HEK293T (cell line): Measurements from ENCODE around the gene CSNK1D.

ENCODE experiments used
- CTCF ChIA-PET: fragments of 350-600 bp; formaldehyde crosslinking; extraction: SDS; loops from one replicate; lab custom pipeline; 2021; ENCODE audit warnings: antibody characterized with exemption, inconsistent platforms; lab: Yijun Ruan, JAX
- POLR2A ChIA-PET: fragments of 350-600 bp; formaldehyde crosslinking; extraction: SDS; loops from one replicate; lab custom pipeline; 2020; ENCODE audit warnings: antibody characterized with exemption, inconsistent platforms; lab: Yijun Ruan, JAX
- DNase-seq: peaks from one replicate; pipeline ENCODE4 v3.0.0; 2012; ENCODE audit warnings: mixed read lengths; ENCODE audit errors: extremely low spot score
- ARNT ChIP-seq: fragments of 450-650 bp; IDR thresholded peaks from 2 replicates; pipeline ENCODE4 v1.6.1; 2017; ENCODE audit warnings: mild to moderate bottlenecking
- BHLHE40 ChIP-seq: fragments of 450-650 bp; IDR thresholded peaks from 2 replicates; pipeline ENCODE4 v1.6.1; 2016; ENCODE audit warnings: mild to moderate bottlenecking, moderate library complexity, borderline replicate concordance
- CTBP1 ChIP-seq: fragments of 450-650 bp; IDR thresholded peaks from 2 replicates; pipeline ENCODE4 v1.6.1; 2016; ENCODE audit warnings: borderline replicate concordance
- ELF4 ChIP-seq: fragments of 450-650 bp; IDR thresholded peaks from 2 replicates; pipeline ENCODE4 v1.6.1; 2017; ENCODE audit warnings: antibody characterized with exemption
- FOXA1 ChIP-seq: fragments of 450-650 bp; IDR thresholded peaks from 2 replicates; pipeline ENCODE4 v1.6.1; 2016; ENCODE audit warnings: mild to moderate bottlenecking
- FOXK2 ChIP-seq: fragments of 450-650 bp; IDR thresholded peaks from 2 replicates; pipeline ENCODE4 v1.6.1; 2016; ENCODE audit warnings: mild to moderate bottlenecking
- FOXM1 ChIP-seq: fragments of 450-650 bp; IDR thresholded peaks from 2 replicates; pipeline ENCODE4 v1.6.1; 2017; ENCODE audit warnings: mild to moderate bottlenecking, borderline replicate concordance
- HDGF ChIP-seq: fragments of 450-650 bp; IDR thresholded peaks from 2 replicates; pipeline ENCODE4 v1.6.1; 2017; ENCODE audit warnings: antibody characterized with exemption, borderline replicate concordance
- L3MBTL2 ChIP-seq: fragments of 450-650 bp; conservative IDR thresholded peaks from 2 replicates; pipeline ENCODE4 v1.6.1; 2016; ENCODE audit warnings: mild to moderate bottlenecking
- LEF1 ChIP-seq: fragments of 450-650 bp; IDR thresholded peaks from 2 replicates; pipeline ENCODE4 v1.6.1; 2017; ENCODE audit warnings: mild to moderate bottlenecking, borderline replicate concordance
- NFRKB ChIP-seq: fragments of 450-650 bp; IDR thresholded peaks from 2 replicates; pipeline ENCODE4 v1.6.1; 2016; ENCODE audit warnings: mild to moderate bottlenecking, moderate library complexity
- SP1 ChIP-seq: fragments of 450-650 bp; IDR thresholded peaks from 2 replicates; pipeline ENCODE4 v1.6.1; 2017
- SUZ12 ChIP-seq: fragments of 450-650 bp; IDR thresholded peaks from 2 replicates; pipeline ENCODE4 v1.6.1; 2016; ENCODE audit warnings: mild to moderate bottlenecking
- TARDBP ChIP-seq: fragments of 450-650 bp; IDR thresholded peaks from 2 replicates; pipeline ENCODE4 v1.6.1; 2016
- ZNF384 ChIP-seq: fragments of 450-650 bp; IDR thresholded peaks from 2 replicates; pipeline ENCODE4 v1.6.1; 2016
- TF ChIP-seq, protein P1 (sequence below): fragments of 450-650 bp; IDR thresholded peaks from 2 replicates; pipeline ENCODE4 v1.6.1; 2016

Gene CSNK1D

DNA sequence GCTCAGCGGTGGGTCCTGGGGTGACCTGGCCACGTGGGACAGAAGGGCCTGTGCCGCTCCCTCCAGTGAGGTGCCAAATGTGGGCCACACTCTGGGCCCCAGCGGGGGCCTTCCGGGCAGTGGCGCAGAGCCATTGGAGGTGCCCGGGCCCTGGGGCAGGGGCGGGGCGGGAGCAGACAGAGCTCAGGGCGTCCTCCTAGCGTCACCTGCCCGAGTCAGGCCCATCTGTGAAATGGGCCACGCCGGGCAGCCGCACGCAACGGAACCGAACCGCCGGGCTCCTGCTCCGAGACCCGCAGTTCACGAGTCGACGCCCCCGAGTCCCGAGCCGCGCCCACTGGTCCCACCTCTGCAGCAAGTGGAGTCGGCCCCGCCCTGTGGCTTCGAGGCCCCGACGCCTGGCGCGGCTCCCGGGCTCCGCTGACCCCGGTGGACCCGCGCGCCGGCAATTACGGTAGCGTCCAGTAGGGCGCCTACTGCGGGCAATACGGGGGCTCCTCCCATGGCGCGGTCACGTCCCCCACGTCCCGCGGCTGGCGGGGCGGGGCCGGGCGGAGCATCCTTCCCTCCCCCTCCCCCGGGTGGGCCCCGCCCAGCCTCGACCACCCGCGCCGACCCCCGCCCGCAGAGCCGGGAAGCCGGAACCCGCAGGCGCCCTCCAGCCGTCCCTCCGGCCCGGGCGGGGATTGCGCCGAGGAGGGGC is 42.7 kb downstream of the CSNK1D start:
- ChIA-PET CTCF (no interaction called here), POLR2A (no interaction called here)
- no peak for TF ChIP-seq SP1
- DNase-seq = no peak

DNA sequence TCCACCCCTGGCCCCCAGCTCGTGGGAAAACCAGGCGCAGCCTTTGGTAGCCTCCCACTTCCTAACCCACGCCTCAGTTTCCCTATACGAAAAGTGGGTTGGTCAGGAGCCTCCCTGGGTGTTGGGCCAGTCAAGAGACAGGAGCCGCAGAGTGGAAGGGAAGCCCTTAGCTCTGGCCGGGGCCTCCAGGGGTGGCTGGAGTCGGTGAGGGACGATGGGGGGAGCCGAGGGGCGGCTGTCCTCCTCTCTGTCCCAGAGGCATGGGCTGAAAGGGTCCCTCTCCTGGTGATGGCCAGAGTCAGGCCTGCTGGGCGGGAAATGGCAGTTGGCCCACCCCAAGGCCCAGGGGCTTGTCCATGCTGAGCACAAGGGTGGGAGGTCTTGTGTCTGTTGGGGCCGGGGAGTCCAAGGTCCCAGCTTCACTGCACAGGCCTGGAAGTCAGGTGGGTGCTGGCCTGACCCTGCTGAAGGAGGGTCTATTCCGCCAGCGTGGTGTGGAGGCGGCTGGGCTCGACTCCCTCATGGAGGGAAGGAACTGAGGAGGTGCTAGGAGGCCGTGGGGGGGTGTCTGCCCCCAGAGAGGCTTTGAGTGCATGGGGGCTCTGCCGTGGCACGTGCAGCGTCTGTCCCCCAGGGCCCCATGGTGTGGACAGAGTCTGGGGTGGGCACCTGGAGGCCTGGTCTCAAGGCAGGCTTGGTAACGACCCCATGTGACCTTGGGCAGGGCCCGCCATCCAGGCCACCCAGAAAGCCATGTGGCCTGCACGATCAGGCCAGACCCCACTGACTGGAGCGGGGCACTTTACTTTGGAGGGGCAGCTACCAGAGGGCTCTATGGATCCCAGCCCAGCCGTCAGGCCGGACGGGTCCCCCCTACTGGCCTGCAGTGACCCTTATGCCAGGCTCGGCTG is 43.5 kb downstream of the CSNK1D start:
- no peak for DNase-seq
- CTCF ChIA-PET = no interaction called here
- no peak for TF ChIP-seq ARNT
- TF ChIP-seq LEF1 = no peak
- TF ChIP-seq BHLHE40 = no peak
- POLR2A ChIA-PET = no interaction called here

DNA sequence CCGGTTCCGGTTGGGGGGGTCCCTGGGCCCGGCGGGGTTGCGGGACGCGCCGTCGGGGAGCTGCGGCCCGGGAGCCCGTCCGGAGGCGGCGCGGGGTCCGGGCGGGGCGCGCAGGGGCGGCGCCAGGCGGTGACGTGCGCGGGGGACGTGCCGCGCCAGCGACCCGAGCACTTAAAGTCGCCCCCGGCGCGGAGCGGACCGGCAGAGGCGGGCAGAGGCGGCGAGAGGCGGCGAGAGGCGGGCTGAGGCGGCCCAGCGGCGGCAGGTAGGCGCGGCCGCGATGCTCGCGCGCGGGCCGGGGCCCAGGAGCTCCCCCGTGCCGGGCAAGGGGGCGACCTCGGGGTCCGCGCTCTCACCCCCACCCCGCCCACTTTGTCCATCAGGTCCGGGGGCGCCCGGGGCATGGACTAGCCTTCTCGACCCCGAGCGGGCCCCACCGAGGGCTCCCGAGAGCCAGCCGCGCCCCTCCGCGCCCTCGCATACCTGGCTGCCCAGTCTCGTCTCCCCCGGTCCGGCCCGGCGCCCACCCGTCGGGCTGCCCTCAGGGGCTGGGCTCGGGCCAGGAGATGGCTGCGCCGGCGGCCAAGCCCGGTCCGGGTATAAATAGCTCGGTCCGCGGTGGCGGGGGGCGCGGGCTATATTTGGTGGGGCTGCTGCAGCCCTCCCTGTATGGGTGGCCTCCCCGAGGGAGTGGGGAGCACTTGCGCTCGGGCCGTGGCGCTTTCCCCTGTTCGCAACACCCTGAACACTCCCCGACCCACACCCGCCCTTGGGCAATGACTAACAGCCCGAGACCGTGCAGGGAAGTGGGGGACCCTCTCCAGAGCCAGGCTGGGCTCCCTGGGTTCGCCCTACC is 44.4 kb downstream of the CSNK1D start, which contains the start of gene SLC16A3:
SLC16A3 (plus strand) TSS at position 201 of the 856 bp plus-strand sequence. CDS start 6,967 bp downstream, outside the sequence.
- no peak for TF ChIP-seq FOXA1
- TF ChIP-seq SUZ12 = no peak
- TF ChIP-seq L3MBTL2 = no peak
- TF ChIP-seq SP1 = no peak
- TF ChIP-seq FOXK2 = no peak
- TF ChIP-seq TARDBP = no peak
- TF ChIP-seq FOXM1 = no peak
- TF ChIP-seq, protein P1, sequence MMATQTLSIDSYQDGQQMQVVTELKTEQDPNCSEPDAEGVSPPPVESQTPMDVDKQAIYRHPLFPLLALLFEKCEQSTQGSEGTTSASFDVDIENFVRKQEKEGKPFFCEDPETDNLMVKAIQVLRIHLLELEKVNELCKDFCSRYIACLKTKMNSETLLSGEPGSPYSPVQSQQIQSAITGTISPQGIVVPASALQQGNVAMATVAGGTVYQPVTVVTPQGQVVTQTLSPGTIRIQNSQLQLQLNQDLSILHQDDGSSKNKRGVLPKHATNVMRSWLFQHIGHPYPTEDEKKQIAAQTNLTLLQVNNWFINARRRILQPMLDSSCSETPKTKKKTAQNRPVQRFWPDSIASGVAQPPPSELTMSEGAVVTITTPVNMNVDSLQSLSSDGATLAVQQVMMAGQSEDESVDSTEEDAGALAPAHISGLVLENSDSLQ = no peak
- TF ChIP-seq LEF1 = no peak
- no peak for TF ChIP-seq HDGF
- no peak for TF ChIP-seq CTBP1
- no peak for TF ChIP-seq ELF4
- no peak for TF ChIP-seq ARNT
- TF ChIP-seq BHLHE40 = no peak
- TF ChIP-seq NFRKB = no peak
- TF ChIP-seq ZNF384 = no peak
- POLR2A ChIA-PET = no interaction called here
- CTCF ChIA-PET = interaction anchor here (0.8 kb wide), 1 partner anchor 9 kb away, joined by 3 read pairs; no protein-coding TSS in a partner anchor
- no peak for DNase-seq

DNA sequence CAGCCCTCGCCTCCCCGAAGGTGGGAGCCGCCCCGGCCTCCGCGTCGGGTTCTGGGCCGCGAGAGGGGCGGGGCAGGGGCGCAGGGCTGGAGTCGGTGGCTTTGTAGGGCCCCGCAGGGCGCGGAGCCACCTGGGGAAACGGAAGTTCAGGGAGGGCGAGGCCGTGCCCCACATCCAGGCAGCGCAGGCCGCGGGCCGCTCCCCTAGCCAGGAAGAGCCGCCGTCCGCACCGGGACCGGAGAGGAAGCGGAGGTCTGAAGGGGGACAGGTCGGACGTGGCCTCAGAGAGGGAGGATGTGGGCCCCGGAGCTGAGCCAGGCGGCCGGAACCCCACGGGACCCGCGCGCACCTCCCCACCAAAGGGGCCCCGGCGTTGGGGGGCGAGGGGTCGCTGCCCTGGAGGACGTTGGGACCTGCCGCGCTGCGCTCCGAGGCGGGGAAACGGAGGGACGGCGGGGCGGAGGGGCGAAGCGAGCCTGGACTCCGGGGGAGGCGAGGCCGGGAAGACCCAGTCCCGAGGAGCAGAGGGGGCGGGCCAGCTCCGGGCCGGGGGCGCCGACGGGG is 45.1 kb downstream of the CSNK1D start:
- POLR2A ChIA-PET = no interaction called here
- CTCF ChIA-PET = interaction anchor here (0.8 kb wide), 1 partner anchor 10 kb away, joined by 3 read pairs; no protein-coding TSS in a partner anchor
- DNase-seq = no peak
- no peak for TF ChIP-seq FOXK2
- TF ChIP-seq, protein P1 = no peak
- TF ChIP-seq SUZ12 = no peak
- TF ChIP-seq TARDBP = no peak
- TF ChIP-seq LEF1 = no peak
- TF ChIP-seq L3MBTL2 = no peak
- TF ChIP-seq FOXA1 = no peak
- no peak for TF ChIP-seq FOXM1
- no peak for TF ChIP-seq ELF4
- TF ChIP-seq BHLHE40 = no peak
- TF ChIP-seq CTBP1 = no peak
- TF ChIP-seq NFRKB = no peak
- no peak for TF ChIP-seq ARNT
- TF ChIP-seq ZNF384 = no peak
- TF ChIP-seq SP1 = no peak
- no peak for TF ChIP-seq HDGF

DNA sequence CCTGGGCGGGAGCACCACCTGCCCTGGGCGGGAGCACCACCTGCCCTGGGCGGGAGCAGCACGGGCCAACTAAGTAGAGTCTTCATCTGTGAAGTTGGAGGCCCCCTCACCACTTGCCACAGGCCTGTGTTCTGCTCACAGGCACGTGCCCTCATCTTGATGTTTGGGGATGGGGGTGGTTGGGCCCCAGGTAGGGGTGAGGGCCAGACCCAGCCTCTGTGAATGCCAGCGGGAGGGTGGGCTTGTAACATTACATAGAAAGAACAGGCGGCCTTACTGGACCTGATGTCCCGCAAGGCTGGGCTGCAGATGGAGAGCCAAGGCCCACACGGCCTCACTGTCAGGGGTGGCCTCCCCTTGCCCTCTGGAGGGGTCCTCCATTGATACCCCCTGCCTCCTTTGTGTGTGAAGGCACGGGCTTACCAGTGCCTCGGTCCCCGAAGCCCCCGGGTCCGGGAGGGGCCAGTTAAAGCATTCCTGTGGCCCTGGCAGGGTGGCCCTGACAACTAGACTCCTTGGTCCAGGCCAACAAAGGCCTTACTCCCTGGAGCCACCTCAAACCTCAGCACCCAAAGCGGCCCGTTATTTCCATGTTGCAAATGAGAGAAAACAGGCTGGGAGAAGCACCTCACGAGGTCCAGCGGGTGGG is 45.7 kb downstream of the CSNK1D start:
- no peak for DNase-seq
- POLR2A ChIA-PET = no interaction called here
- TF ChIP-seq ELF4 (no peak), SP1 (no peak), L3MBTL2 (no peak), ZNF384 (no peak), NFRKB (no peak), TARDBP (no peak), FOXA1 (no peak), BHLHE40 (no peak), FOXK2 (no peak), FOXM1 (no peak), HDGF (no peak)
- TF ChIP-seq, protein P1 = no peak
- CTCF ChIA-PET = no interaction called here
